Lower leg skin (tissue), 3 donors: ENCODE measurements around the gene KCNJ10.

ENCODE experiments used
- CTCF ChIP-seq, 3 donors: fragments of 450-650 bp; IDR thresholded peaks; one replicate each; pipeline ENCODE4 v1.5.1; 2016; ENCODE audit warnings: antibody characterized with exemption in 3 of 3, mild to moderate bottlenecking in 3 of 3, moderate library complexity in 2 of 3
- POLR2A ChIP-seq, 2 donors: fragments of 450-650 bp; IDR thresholded peaks; one replicate each; pipeline ENCODE4 v1.6.1; 2016 to 2017; ENCODE audit warnings: antibody characterized with exemption in 2 of 2, mild to moderate bottlenecking in 1 of 2, moderate library complexity in 1 of 2

- no peak for TF ChIP-seq CTCF (IDR thresholded peaks at IDR 0.05)
- no peak for TF ChIP-seq POLR2A (IDR thresholded peaks at IDR 0.05)
These were observed 60.9 kb downstream of the KCNJ10 start for GRCh38 chr1:160009081-160009480.
